ENCODE data around the gene NDUFB4.
A peak's percentile ranks its signal among the peaks of the same experiment; 100 is the strongest.

GRCh38 chr3:120559242-120560061 lies 36.7 kb upstream of the NDUFB4 start:
- TF ChIP-seq CTCF (IDR thresholded peaks at IDR 0.05 in 2 of 3, conservative IDR thresholded peaks at IDR 0.05 in 1 of 3; ENCODE audit: borderline replicate concordance in 1 of 3, insufficient read depth in 1 of 3, low read depth in 2 of 3, low read length in 2 of 3): no peak
- TF ChIP-seq CEBPB (IDR thresholded peaks at IDR 0.05; ENCODE audit: low read depth): peak; percentile 46; the same call in 1 of the 2 replicates
- no peak for TF ChIP-seq REST (IDR thresholded peaks at IDR 0.05; ENCODE audit: low read depth)
